ENCODE measurements around the gene PPIL3. TPM values are rescaled to one million over a fixed set of nuclear protein-coding genes. Genes with fewer than 3 reads are reported as not detected.
"Not testable (repeated sequence)": the region's sequence is repeated elsewhere in the genome, so short reads cannot be mapped to it uniquely, and the experiment has no call there.

The PPIL3 gene
- polyA plus RNA-seq (ENCODE audit: insufficient read depth in 1 of 5, insufficient read length in 5 of 5, low replicate concordance in 1 of 5), result 100 to 1,000 TPM in 1 of 5 donors, 10 to 100 TPM in 4; 62.6 to 120 (median 82.2) TPM
- long read RNA-seq, donor 1, transcript PPIL3-209 (3 exons, 589 nt), result major isoform, 8 of 15 reads
- long read RNA-seq, donor 1, partial matches to known transcripts, result 0 of 15 reads
- long read RNA-seq, donor 1, other reads (novel, unspliced or antisense), result 0 of 15 reads
- long read RNA-seq, donor 2, partial matches to known transcripts, result 0 of 16 reads
- long read RNA-seq, donor 2, other reads (novel, unspliced or antisense), result 5 of 16 reads
- long read RNA-seq, donor 3, transcript PPIL3-209 (3 exons, 589 nt), result major isoform, 9 of 97 reads
- long read RNA-seq, donor 3, partial matches to known transcripts, result 84 of 97 reads
- long read RNA-seq, donor 3, other reads (novel, unspliced or antisense), result 0 of 97 reads
- long read RNA-seq, donor 4, transcript PPIL3-209 (3 exons, 589 nt), result major isoform, 6 of 22 reads
- long read RNA-seq, donor 4, partial matches to known transcripts, result 0 of 22 reads
- long read RNA-seq, donor 4, other reads (novel, unspliced or antisense), result 6 of 22 reads
- long read RNA-seq, donor 5, transcript PPIL3-202 (7 exons, 1,194 nt), result minor isoform, 8 of 40 reads
- long read RNA-seq, donor 5, transcript PPIL3-209 (3 exons, 589 nt), result major isoform, 12 of 40 reads
- long read RNA-seq, donor 5, partial matches to known transcripts, result 0 of 40 reads
- long read RNA-seq, donor 5, other reads (novel, unspliced or antisense), result 8 of 40 reads
- long read RNA-seq, donor 6, transcript PPIL3-209 (3 exons, 589 nt), result major isoform, 9 of 56 reads
- long read RNA-seq, donor 6, transcript PPIL3-202 (7 exons, 1,194 nt), result minor isoform, 5 of 56 reads
- long read RNA-seq, donor 6, partial matches to known transcripts, result 34 of 56 reads
- long read RNA-seq, donor 6, other reads (novel, unspliced or antisense), result 5 of 56 reads
- long read RNA-seq, donor 7, transcript PPIL3-209 (3 exons, 589 nt), result major isoform, 9 of 14 reads
- long read RNA-seq, donor 7, partial matches to known transcripts, result 0 of 14 reads
- long read RNA-seq, donor 7, other reads (novel, unspliced or antisense), result 0 of 14 reads
- long read RNA-seq, donor 8, partial matches to known transcripts, result 0 of 6 reads
- long read RNA-seq, donor 8, other reads (novel, unspliced or antisense), result 0 of 6 reads

DNA sequence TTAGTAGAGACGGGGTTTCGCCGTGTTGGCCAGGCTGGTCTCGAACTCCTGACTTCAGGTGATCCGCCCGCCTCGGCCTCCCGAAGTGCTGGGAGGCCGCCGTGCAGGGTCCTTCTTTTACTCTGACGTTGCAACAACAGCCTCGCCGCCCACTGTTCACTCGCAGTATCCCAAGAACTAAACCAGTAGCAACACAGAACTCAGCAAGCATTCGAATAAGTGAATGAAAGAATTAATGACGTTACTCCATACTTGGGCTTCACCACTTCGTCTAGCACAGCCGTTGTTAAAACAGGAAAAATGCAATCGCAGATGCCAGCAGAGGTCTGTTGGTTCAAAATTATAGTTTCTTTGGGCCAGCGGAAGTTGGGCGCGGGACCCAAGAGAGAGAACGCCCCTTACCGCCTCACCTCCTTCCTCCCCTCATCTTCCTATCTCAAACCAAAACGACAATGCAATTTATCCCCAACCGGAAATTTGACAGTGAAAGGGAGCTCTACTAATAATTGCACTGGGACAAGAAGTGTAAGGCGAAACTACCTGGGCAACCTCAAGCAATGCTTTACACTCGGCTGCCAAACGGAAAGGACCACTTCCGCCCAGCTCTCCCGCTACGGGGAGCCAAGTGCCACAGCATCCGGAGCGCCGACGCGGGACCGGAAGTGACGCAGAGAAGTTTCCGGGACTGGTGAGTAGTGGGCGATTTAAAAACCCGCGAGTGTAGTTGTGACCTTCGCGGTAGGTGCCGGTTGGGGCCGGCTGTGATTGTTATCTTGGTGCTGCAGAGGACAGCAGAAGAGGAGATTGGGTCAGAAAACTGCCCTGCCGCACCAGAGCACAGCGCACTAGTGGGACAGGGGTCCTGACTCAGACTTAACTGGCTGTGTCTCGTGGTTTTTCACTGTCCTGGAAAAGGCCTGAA lies at the start of gene PPIL3, which contains the start of gene NIF3L1:
PPIL3 (minus strand) TSS at position 374 of the 922 bp plus-strand sequence. CDS start 1,462 bp downstream, outside the sequence.
NIF3L1 (plus strand) TSS at position 668 of the 922 bp plus-strand sequence. CDS start 2,573 bp downstream, outside the sequence.
- peak; percentile 95 to 97 for DNase-seq

DNA sequence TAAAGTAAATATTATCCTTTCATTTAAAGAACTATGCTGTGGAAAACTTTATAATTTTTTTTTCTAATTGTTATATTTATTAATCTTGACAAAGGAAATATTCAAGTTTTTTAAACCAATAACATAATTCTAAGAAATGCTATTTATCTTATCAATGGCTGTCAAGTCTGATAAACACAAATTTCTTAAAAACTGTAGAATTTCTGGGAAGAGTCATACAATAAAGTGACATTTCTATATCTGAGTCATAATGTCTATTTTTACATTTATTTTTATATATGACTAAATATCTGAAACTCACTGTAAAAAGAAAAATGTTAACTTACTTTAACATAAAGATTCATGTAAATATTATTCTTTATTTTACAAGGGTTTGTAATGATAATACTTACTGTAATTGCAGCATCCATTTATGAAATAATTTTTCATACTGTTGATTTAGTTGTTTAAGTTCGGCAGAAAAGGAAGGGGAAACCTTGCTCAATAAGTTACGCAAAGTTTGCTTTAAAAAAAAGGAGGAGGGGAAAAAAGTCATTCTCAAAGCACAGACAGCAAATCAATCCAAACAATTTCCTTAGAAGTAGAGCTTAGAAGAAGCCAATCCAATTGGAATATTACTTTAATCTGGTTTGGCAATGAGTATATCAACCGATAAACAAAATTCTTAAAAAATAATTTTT lies 42.2 kb upstream of the PPIL3 start:
- DNase-seq, result no peak

DNA sequence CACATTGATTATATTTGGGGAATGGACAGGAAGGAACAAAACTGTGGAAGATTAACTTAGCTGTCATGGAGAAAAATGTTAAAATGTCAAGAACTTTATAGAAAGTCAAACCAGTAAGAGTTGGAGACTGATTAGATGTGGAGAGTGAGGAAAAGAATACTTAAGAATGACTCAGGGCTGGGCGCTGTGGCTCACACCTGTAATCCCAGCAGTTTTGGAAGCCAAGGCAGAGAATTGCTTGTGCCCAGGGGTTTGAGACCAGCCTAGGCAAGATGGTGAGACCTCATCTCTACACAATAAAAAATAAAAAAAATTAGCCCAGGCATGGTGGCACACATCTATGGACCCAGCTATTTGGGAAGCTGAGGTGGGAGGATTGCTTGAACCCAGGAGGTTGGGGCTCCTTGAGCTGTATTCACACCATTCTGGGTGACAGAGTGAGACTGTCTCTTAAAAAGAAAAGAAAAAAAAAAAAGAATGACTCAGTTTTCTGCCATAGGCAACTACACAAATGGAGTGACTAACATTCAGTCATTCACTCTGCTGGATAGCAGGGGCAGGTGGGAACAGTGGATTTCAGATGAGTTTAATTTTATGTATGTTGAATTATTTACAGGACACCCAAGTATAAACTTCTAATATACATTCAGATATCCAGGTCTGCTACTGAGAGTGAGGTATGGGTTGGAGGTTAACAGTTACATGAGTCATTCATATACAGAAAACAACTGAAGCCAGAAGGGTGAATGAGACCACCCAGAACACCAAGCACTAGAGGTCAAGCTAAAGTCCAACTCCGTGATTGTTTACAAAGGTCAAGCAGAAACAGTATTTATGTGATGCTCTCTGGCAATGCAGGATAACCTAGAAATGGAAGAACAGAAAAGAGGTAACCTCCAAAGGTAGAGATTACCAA lies 40.7 kb upstream of the PPIL3 start:
- no peak for DNase-seq

DNA sequence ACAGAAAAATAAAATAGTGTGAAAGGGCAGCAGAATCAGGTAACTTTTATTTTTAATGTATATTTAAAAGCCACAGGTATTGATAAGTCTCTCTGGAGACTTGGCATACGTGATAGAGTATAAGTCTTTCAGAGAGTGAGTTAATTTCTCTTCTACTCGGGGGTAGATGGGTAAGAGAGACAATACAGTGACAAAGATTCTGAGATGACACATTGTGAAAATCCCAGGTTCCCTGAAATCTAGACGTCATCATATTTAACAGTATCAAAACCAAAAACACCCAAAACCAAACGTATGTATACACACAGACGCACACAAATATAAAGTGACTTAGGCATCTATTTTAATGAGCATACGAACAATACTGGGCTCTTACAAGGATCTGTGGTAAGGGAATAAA lies 33.6 kb upstream of the PPIL3 start:
- DNase-seq, result no peak

- no peak for DNase-seq
Measured at GRCh38 chr2:200913654-200914053, 24.8 kb upstream of the PPIL3 start.

GRCh38 chr2:200909958-200910357 lies 21.1 kb upstream of the PPIL3 start:
- no peak for DNase-seq

DNA sequence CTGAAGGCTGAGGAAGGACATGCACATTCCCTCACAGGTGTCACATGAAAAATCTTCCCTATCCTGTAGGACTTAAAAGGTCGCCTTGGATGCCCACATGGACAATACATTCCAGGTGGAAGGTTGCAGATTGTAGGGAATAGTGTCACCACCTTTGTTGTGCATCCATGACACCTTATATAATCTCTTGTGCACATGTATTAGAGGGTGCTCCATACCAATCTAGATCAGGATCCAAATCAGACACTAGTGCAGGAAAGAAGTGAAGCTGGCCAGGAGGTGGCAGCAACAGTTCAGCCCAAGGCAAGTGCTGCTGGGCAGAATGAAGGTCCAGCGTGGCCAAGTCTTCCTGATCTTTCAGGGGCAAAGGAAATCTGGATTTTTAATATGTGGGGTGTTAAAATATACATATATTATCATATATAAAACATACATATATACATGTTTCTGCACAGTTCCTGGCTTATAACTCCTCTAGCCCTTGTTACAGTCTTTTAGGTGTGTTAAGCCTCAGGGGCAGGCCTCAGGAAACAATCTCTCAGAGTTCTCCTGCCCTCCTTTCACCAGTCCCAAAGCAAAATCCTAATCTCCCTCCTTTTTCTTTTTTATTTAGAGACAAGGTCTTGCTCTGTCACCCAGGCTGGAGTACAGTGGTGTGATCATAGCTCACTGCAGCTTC lies 16.9 kb upstream of the PPIL3 start:
- DNase-seq, result peak; percentile 32 to 52

GRCh38 chr2:200901459-200902072 lies 12.7 kb upstream of the PPIL3 start:
- peak; percentile 16 to 61 for DNase-seq

- no peak for DNase-seq
Measured at GRCh38 chr2:200899482-200899881, 10.6 kb upstream of the PPIL3 start.

GRCh38 chr2:200881715-200882249 lies 7.1 kb downstream of the PPIL3 start:
- not testable (repeated sequence) for DNase-seq

DNA sequence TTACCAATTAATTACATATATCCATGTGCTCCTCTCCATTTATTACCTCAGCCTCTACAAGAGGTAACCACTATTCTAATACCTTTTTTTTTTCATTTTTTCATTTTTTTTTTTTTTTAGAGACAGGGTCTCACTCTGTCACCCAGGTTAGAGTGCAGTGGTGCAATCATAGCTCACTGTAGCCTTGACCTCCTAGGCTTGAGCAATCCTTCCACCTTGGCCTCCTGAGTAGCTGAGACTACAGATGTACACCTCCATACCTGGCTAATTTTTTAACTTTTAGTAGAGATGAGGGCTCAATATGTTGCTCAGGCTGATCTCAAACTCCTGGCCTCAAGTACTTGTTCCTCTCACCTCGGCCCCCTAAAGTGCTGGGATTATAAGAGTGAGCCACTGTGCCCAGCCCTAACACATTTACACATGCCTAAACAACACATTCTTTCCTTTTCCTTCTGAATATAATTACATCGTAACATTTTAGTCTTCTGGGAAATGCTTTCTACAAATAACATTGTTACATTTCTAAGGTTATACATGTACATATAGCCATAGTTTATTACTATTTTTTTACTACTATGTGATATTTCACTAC lies 10.5 kb downstream of the PPIL3 start:
- no peak for DNase-seq

- DNase-seq, result no peak
Measured at GRCh38 chr2:200877443-200877842, 11.4 kb downstream of the PPIL3 start.

DNA sequence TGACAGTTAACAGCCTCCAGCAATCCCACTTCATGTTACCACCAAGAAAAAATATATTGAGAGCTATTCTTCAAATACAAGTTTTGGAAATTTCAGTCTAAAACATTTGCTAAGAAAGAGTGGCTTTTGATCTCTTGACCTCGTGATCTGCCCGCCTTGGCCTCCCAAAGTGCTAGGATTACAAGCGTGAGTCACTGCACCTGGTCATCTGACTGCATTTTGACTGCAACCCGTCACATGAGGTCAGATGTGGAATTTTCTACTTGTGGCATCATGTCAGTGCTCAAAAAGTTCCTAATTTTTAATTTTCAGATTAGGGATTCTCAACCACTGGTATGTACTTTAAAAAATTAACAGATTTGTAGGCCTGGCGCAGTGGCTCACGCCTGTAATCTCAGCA lies 15.3 kb downstream of the PPIL3 start:
- no peak for DNase-seq

GRCh38 chr2:200871151-200871550 lies 17.7 kb downstream of the PPIL3 start:
- no peak for DNase-seq

DNA sequence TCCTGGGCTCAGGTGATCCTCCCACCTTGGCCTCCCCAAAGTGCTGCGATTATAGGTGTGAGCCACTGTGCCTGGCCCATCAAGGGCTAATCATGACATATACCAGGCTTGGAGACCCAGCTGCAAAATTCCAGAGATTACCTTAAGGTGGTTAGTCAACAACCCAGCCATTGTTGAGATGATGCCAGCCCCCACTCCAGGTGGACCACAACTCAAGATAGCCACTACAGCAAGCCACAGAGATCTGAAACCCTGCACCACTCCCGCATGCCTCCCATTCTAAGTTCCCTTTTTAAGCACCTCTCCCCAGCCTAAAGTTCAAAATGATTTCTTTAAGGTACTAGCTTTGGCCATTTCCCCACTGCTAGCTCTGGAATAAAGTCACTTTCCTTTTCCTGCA lies 19.9 kb downstream of the PPIL3 start:
- no peak for DNase-seq

DNA sequence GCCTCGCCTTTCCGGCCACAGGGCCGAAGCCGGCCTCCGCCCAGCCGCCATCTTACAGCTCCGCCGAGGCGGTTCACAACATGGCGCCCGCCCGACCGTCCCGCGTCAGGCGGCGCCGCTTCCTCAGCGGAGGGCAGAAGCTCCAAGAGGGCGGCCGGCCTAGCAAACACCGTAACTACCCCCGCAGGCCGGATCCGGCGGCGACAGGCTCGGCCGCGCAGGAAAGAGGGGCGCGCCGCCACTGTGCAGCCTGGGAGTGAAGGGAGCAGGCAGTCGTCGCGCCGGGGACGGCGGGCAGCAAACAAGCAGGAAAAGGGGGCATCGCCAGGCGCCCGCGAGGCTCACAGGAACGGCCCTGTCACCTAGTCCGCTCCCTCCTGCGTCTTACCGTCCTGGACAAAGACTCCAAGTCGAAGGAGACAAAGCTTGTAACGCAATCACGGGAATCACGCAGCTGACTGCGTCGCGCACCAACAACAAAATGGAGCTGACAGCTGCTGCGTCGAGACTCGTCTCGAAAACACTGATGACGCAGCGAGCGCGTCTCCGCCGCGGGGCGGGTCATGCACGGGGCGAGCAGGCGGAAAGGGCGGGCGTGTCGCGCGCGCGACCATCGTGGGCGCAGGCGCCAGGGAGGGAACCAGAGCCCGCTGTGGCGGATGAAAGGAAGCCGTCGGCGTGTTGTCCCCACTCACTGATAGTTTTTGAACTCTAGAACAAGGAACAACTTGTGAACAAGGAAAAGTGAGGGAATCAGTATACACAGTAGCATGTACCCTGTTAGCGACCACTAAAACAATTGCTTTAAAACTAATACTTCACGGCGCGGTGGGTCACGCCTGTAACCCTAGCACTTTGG lies 24.5 kb downstream of the PPIL3 start, which contains the start of gene CLK1:
CLK1 (minus strand) TSS at position 483 of the 859 bp plus-strand sequence. CDS start 2,796 bp downstream, outside the sequence.
- DNase-seq, result peak; percentile 98

All from right lung (tissue), 10 donors.